HL-60 (cell line): ENCODE data around the gene NOXRED1.

Experiments
- DNase-seq, 2 experiments: peaks; one replicate each; pipeline ENCODE4 v3.0.0-alpha.2; 2010 to 2020; ENCODE audit warnings: low read depth in 1 of 2, low spot score in 1 of 2
- H3K27ac ChIP-seq: fragments of 250-450 bp; sonication (Bioruptor Pico); replicated peaks from 2 replicates; pipeline ENCODE4 v1.5.1; 2020; ENCODE audit warnings: mild to moderate bottlenecking, moderate library complexity
- H3K27me3 ChIP-seq: fragments of 250-450 bp; sonication (Bioruptor Pico); 2 replicates; pipeline ENCODE4 v1.5.1; 2021; ENCODE audit warnings: mild to moderate bottlenecking, moderate library complexity; ENCODE audit not compliant: insufficient read depth, poor library complexity, severe bottlenecking
- H3K4me3 ChIP-seq: replicated peaks from 2 replicates; pipeline ENCODE4 v1.5.1; 2011; ENCODE audit warnings: mild to moderate bottlenecking, control low read depth, low read length; ENCODE audit not compliant: insufficient read depth
- CTCF ChIP-seq: IDR thresholded peaks from one replicate; pipeline ENCODE4 v1.5.1; 2011; ENCODE audit warnings: low read length, control low read depth, inconsistent platforms; ENCODE audit not compliant: insufficient read depth
- GABPA ChIP-seq: IDR thresholded peaks from 2 replicates; pipeline ENCODE4 v1.6.1; 2012; ENCODE audit warnings: low read depth
- POLR2AphosphoS5 ChIP-seq: IDR thresholded peaks from 2 replicates; pipeline ENCODE4 v1.6.1; 2012; ENCODE audit warnings: low read depth
- SPI1 ChIP-seq: IDR thresholded peaks from 2 replicates; pipeline ENCODE4 v1.6.1; 2012; ENCODE audit warnings: low read depth, mild to moderate bottlenecking, borderline replicate concordance
- long read RNA-seq: library from polyadenylated mRNA; unstranded; transcript quantifications from one replicate; pipeline ENCODE4 v2.0.0, GENCODE V29; 2020
- TF ChIP-seq, protein P1 (sequence below): IDR thresholded peaks from 2 replicates; pipeline ENCODE4 v1.6.1; 2012; ENCODE audit warnings: low read depth; ENCODE audit not compliant: insufficient replicate concordance

The NOXRED1 gene
- long read RNA-seq: 0 reads

- Histone ChIP-seq H3K27ac (no peak within 1 kb of the TSS), H3K27me3 (no peaks in the 10 kb centered on the region), H3K4me3 (no peak within 1 kb of the TSS)
- TF ChIP-seq POLR2AphosphoS5: no peak
- TF ChIP-seq GABPA: no peak
- TF ChIP-seq, protein P1, sequence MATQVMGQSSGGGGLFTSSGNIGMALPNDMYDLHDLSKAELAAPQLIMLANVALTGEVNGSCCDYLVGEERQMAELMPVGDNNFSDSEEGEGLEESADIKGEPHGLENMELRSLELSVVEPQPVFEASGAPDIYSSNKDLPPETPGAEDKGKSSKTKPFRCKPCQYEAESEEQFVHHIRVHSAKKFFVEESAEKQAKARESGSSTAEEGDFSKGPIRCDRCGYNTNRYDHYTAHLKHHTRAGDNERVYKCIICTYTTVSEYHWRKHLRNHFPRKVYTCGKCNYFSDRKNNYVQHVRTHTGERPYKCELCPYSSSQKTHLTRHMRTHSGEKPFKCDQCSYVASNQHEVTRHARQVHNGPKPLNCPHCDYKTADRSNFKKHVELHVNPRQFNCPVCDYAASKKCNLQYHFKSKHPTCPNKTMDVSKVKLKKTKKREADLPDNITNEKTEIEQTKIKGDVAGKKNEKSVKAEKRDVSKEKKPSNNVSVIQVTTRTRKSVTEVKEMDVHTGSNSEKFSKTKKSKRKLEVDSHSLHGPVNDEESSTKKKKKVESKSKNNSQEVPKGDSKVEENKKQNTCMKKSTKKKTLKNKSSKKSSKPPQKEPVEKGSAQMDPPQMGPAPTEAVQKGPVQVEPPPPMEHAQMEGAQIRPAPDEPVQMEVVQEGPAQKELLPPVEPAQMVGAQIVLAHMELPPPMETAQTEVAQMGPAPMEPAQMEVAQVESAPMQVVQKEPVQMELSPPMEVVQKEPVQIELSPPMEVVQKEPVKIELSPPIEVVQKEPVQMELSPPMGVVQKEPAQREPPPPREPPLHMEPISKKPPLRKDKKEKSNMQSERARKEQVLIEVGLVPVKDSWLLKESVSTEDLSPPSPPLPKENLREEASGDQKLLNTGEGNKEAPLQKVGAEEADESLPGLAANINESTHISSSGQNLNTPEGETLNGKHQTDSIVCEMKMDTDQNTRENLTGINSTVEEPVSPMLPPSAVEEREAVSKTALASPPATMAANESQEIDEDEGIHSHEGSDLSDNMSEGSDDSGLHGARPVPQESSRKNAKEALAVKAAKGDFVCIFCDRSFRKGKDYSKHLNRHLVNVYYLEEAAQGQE: no peak
- TF ChIP-seq SPI1: no peak
- no peak for TF ChIP-seq CTCF
- no peak for DNase-seq
These were observed at the start of gene NOXRED1 for GRCh38 chr14:77423423-77423822. TSS of gene NOXRED1 (minus strand) at chr14:77423523. CDS start at chr14:77422889, 634 bp downstream.

DNA sequence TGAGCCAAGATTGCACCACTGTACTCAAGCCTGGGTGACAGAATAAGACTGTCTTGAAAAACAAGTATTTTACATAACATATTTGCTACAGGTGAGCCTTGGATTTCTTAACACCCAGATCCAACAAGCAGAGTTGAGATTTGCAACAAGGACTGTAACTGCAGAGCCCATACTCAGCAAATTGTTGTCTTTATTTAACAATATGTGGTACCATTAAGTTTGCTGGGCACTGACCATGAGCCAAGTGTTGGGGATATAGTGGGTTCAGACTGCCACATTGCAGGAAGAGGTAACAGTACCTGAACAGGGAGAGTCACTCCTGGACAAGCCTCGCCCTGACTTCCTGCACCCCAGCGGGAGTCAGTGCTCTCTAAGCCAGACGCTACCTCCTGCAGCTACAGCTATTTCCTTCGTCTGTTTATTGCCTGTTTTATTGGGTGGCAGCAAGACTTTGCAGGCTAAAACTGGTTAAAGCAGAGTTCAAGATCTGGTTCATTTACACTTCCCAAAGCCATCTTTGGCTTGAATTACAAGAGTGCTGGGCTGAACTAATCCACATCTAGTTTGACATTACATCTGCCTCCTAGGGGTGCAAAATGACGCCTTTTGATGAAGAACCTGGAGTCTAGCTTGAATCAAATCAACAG is 47.0 kb upstream of the NOXRED1 start:
- no peak for TF ChIP-seq SPI1
- no peak for TF ChIP-seq POLR2AphosphoS5
- no peak for TF ChIP-seq CTCF
- TF ChIP-seq, protein P1: no peak
- TF ChIP-seq GABPA: no peak
- no peak overlapping the region for H3K4me3 ChIP-seq
- no peak overlapping the region for H3K27ac ChIP-seq
- H3K27me3 ChIP-seq: no peaks in the 10 kb centered on the region
- DNase-seq: no peak

DNA sequence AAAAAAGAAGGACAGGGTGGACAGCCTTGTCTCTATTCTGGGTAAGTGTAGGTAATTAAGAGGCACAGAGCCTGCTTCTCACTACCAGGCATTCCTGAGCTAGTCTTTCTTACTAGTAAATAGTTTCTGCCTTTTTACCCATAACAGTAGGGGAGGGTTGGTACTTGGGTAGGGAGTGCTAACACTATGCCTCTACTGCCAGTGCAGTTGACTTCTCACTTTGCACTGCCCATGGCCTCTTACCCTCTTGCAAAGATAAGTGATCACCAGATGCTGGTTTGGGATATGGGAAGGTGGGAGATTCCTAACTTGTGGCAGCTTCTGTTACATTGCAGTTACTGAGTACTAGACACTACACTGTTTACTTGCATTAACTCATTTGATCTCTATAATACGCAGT is 46.2 kb upstream of the NOXRED1 start:
- no peaks in the 10 kb centered on the region for H3K27me3 ChIP-seq
- no peak for DNase-seq
- TF ChIP-seq, protein P1: no peak
- TF ChIP-seq CTCF (no peak), GABPA (no peak), POLR2AphosphoS5 (no peak), SPI1 (no peak)
- no peak overlapping the region for H3K27ac ChIP-seq
- no peak overlapping the region for H3K4me3 ChIP-seq
